NCI-H2196 treated with DMSO at 0.1 percent for 48 hours (cell line): ENCODE data around the gene PPID.
A peak's percentile ranks its signal among the peaks of the same experiment; 100 is the strongest.
"Not testable (repeated sequence)": the region's sequence is repeated elsewhere in the genome, so short reads cannot be mapped to it uniquely, and the experiment has no call there.

Experiments used
- DNase-seq: peaks from one replicate; lab custom pipeline; 2025; ENCODE audit not compliant: unreplicated experiment; lab: John Stamatoyannopoulos, UW

Gene PPID

DNA sequence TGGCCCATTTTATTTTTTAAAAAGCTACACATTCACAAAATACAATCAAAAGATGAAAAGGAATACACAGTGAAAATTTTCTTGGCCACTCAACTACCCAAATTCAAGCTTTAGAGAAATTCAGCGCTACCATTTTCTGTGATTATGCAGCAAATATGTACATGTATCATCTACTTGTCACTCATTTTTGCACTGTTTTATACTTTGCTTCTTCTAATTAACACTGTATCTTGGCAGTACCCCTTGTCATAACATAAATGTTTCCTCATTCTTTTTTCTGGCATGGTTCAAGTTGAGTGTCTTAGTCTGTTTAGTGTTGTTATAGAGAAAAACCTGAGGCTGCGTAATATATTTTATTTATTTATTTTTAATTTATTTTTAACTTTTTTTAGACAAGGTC is 15.7 kb upstream of the PPID start:
- DNase-seq, result no peak

DNA sequence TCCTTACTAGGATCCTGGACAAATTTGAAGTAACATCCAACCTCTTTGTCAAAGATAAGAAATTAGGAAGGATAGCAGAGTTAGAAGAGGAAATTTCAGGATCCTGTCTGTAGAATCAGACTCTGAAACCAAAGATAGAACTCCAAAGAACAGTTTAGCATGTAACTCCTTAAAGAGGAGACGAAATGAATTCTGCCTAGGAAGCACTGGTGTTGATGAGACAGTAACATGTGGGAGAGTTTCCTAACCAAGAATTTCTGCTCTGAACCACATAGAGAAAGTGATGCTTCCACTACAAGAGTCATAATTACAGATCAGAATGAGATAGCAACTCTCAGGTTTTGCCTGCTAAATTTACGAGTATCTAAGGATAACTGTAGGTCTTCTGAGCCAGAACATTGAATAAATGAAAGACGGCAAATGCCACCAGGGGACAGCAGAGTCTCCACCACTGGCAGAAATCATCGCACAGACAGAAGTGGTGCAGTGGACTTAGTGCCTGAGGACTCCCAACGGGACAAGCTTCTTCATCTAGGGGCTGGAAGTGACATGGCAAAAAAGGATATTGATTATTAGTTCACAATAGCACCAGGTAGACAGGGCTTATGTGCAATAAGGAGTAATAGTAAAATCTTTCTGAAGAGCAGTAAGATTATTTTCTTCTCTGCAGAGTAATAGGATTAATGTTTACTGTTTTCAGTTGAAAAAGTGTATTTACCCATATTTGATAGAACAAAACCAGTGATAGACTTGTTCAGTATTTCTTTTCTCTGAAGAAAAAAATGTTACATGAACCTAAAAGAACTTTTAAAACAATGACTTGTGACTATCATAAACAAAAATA is 6.7 kb upstream of the PPID start:
- peak; percentile 6 for DNase-seq

DNA sequence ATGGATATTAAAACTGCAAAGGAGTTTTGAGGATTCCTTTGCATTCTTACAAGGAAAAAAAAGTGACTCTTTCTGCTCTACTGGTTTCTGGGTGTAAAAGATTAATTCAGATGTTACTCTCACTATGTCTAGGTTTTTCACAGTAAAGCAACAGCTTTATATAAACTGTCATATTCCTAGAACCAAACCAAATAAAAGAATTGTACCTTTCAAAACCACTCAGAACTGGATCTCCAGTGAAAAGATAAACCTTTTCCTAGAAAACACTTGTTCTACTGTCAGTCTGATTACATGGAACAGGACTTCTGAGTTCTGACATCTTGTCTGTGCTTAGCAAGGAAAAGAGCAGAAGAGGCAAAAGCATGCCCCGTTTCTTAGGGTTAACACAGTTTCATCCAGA is 5.0 kb upstream of the PPID start:
- DNase-seq, result no peak

DNA sequence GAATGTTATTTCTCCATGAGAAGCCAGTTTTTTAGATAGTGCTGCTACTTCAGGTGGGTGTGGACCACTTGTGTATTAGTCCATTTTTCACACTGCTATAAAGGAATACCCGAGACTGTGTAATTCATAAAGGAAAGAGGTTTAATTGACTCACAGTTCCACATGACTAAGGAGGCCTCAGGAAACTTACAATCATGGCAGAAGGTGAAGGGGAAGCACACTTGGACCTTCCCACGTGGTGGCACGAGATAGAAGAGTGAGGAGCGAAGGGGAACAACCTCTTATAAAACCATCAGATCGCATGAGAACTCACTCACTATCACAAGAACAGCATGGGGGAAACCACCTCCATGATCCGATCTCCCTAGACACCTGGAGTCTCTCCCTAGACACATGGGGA is 3.4 kb upstream of the PPID start:
- no peak for DNase-seq

DNA sequence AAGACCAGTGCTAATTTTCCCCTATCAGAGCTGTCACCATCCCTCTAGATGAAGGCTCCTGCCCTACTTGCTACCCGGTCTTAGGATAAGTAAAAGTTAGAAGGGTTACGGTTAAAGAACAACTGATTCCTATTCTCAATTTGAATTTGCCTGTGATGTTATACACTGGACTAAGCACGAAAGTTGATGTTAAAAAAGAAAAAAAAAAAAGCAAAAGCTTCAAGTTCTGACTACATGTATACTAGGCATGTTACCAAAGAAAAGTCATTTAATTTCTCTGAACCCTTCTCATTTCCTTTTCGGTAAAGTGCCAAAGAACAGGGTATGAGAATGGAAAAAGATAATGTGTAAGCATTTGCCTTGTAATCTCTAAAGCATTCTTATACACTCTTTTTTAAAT is 1.4 kb upstream of the PPID start:
- DNase-seq, result no peak

DNA sequence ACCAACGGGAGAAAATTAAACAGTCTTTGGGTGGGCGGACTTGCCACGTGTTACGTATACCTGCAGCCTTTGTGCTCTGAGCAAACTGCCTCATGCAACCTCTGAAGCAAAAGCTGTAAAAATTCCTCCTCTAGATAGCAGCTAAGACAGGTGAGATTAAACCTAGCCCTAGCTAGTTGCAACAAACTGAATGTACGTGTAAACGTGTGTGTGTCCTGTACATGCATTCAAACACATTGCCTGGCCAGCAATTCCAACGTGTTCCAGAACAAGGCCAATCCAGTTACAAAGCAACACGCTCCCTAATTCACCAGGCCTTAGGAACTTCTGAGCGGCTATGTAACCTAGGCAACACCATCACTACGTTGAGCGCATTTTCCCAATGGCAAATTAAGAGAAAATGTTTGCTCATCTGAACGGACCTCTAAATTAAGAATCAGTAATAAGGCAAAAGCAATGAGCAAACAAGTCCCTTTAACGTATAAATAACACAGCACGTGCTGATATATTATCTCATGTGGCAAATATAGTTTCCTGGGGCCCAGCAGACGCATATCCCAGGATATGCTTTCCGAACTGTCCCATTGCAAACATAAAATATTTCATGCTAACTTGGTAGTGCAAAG is 792 bp downstream of the PPID start:
- no peak for DNase-seq

DNA sequence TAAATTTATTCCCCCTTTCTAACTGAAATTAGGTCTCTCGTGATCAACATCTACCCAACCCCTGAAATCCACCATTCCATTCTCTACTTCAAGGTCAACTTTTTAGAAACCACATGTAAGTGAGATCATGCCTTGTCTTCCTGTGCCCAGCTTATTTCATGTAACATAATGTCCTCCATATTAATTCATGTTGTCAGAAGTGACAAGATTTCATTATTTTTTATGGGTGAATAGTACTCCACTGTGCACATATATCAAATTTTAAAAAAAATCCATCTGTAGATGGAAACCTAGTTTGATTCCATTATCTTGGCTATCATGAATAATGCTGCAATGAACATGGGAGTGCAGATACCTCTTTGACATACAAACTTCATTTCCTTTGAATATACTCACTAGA is 1.5 kb downstream of the PPID start:
- DNase-seq, result no peak

DNA sequence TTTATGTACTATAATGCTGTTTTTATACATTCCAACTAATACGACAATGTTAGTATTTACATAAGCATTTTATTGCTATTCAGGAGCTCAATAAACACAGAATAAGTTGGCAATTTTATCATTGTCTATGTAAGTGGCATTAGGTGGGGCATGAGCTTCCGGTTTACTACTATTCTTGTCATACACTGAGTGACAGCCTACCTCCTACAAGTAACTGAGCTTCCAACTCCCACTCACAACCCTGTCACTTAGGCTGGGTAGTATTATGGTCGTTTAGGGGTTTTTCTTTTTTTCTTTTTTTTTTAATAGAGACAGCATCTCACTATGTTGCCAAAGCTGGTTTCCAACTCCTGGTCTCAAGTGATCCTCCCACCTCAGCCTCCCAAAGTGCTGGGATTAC is 7.4 kb downstream of the PPID start:
- DNase-seq, result no peak

DNA sequence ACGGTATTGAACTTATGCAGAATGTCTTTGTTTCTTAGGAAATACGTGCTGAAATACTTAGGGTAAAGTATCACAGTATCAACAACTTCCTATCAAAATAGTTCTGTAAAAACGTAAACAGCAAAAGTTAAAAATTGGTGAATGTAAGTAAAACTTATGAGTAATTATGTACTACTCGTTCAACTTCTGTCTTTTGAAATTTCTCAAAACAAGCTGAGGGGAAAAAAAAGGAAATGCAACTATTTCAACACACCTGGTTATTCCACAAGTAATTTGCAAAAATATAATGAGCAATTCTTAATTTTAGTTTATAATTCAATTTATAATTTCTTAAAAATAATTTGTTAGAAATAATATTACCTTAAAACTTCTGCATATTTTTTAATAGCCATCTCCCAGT is 8.3 kb downstream of the PPID start:
- no peak for DNase-seq

DNA sequence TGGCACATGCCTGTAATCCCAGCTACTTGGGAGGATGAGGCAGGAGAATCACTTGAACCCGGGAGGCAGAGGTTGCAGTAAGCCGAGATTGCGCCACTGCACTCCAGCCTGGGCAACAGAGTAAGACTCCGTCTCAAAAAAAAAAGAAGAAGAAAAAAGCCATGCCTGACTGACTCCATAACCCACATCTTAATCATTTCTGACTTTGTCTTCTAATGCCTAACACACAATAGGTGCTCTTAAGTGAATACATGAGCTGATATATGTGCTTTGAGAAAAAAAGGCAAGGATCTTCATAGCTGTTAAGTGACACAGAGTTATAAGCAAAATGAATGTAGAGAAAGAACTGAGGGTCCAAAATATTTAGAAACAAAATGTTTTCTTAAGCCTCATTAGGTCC is 10.6 kb downstream of the PPID start:
- DNase-seq, result not testable (repeated sequence)

DNA sequence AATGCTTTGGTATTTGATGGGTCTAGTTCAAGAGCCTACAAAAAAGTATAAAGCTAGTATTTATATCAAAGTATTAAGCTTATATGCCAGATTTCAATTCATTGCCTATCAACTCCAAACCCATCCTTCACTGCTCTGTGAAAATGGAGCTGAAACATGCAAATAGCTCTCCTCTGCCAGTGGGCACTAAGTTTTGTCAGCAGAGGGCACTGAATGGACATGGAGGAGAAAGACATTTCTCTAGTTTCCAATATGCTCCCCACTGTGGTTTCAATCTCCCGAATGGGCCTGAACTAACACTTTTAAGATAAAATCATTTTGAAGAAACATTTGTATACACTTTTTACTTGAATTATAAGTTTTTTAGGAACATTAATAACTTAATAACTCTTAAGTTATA is 12.4 kb downstream of the PPID start:
- no peak for DNase-seq

DNA sequence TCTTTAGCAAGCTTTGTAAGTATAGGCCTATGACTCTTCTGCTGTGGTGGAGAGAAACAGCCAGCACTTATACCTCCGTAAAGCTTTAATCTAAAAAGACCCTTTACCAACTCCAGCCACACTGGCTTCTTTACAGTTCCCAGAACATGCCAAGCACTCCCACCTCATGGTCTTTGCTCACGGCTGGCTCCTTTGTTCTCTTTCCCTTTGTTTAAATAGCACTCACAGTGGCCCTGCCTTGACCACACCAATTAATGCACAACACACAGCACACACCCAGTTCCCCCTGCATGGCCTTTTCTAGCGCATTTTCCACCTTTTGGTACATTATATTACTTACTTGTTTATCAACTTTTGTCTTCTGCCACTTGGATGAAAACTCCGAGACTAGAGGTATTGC is 18.9 kb downstream of the PPID start:
- DNase-seq, result no peak

DNA sequence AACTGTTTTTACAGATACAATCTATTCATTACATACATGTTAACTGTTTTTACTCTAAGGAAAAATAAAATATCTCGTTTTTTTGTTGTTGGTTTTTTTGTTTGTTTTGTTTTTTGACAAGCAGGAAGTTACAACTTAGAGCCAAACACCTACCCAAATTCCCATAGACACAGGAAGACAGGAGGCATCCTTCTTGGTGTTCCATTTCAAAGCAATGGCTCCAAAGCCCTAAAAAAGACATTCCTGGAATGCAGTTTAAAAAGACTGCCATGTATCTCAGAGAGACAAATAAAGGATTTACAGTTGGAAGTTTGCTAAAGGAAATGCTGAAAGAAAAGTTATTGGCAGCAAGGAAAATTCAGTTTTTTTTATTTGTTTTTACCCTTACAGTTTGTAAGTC is 34.4 kb downstream of the PPID start:
- no peak for DNase-seq

DNA sequence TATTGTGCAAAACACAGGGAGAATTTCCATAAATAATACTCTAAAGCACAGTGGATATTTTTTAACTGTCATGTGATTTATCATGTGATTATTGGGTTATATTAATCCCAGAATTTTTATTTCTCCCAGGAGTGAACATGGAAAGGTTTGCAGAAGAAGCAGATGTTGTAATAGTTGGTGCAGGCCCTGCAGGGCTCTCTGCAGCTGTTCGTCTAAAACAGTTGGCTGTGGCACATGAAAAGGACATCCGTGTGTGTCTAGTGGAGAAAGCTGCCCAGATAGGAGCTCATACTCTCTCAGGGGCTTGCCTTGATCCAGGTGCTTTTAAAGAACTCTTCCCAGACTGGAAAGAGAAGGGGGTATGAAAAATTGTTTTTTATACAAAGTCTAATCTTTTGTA is 41.1 kb downstream of the PPID start:
- no peak for DNase-seq

DNA sequence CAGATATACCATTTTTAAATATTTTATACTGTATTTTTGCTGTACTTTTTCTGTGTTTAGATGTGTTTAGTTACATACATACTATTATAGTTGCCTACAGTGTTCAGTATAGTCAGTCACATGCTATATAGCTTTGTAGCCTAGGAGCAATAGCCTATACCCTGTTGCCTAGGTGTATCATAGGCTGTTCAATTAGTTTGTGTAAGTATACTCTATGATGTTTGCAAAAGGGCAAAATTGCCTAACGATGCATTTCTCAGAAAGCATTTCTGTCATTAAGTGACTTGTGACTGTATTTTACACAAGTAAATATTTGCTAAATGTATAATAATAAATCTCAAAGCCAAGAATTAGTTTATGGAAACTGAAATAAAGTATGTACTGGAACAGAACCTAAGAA is 41.6 kb downstream of the PPID start:
- DNase-seq, result no peak

DNA sequence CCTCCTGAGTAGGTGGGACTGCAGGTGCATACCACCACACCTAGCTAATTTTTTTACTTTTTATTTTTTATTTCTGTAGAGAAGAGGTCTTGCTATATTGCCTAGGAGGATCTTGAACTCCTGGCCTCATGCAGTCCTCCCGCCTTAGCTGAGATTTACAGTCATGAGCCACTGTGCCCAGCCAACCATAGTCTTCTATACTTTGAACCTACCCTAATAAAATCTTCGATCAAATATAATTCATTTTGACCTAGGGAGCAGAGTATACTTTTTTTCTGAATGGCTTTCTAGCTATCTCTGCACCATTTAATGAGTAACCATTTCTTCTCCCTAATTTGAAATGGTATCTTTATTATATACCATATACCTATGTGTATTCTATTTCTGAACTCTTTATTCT is 44.4 kb downstream of the PPID start:
- no peak for DNase-seq

DNA sequence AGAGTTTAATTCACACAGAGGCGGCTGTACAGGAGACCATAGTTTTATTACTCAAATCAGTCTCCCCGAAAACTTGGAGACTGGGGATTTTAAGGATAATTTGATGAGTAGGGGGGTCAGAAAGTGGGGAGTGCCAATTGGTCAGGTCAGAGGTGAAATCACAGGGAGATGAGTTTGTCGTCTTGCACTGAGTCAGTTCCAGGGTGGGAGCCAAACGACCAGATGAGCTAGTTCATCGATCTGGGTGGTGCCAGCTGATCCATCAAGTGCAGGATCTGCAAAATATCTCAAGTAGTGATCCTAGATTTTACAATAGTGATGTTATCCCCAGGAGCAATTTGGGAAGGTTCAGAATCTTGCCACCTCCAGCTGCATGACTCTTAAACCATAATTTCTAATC is 47.1 kb downstream of the PPID start:
- no peak for DNase-seq

DNA sequence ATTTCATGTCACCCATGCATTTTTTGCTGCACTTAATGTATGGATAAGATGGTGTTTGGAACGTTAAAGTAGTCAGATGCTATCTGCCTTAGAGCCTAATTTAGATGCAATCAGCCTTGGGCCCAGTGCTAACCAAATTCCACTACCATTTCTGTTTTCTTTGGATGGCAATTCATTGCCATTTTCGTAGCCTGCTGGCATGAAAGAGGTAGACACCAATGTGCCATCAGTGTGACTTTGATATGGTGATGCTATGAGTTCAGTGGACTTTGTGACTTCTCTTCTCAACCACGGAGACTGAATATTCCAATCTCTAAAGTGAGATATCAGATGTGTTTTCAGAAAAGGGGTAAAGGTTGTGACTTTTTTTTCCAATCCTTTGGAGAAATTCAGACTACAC is 49.6 kb downstream of the PPID start:
- DNase-seq, result no peak

DNA sequence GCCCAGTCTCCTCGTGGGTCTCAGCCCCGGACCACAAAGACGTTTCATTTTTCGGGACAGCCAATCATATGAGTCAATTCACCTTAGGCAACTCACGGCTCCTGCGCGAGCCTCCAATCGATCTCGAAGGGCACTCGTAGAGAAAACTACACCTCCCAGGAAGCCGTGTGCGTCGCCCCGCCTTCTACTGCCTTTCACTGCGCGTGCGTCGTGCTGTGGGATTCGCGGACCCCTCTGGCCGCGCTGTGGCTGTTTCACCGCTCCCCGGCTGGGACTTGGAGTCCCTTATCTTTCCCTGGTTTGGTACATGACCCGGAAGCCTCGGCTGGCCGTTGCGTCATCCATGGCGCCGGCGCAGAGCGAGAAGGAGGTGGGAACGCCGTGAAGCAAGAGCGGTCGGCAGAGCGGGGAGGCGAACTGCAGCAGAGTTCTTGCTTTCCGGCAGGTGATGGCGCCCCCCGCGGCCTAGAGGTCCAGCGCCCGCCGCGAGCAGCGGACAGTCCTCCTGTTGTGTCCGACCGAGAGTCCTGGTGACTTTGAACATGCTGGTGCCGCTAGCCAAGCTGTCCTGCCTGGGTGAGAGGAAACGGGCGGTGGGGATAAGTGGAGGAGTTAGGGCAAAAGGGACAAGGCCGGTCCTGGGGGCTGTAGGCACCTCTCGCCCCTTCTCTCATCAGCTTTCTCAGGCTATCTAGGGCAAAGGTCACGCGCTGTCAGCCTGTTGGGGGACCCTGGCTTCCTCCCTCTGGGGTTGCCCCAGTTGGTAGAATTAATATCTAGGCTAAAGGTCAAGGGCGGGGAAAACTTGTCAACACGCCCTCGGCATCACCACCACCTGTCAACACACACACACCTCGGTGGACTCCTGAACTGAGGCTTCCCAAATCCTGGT is 51.0 kb downstream of the PPID start, which contains the start of gene ETFDH:
ETFDH (plus strand) TSS at position 382 of the 892 bp plus-strand sequence; CDS start at position 543, 161 bp downstream.
- DNase-seq, result peak; percentile 84

DNA sequence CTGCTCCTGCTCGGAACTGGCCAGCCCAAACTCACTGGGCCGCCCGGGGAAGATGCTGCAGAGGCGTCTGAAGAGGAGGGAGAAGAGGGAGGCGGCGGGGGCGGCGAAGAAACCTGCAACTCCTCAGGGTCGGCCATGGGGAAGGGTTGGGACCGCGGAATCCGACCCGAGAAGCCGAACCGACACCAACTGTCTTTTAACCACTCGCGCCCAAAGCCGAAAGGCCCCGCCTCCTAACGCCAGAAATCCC is 51.6 kb downstream of the PPID start, which contains the start of gene C4orf46:
C4orf46 (minus strand) TSS at position 223 of the 250 bp plus-strand sequence; CDS start at position 137, 86 bp downstream.
- DNase-seq, result no peak

DNA sequence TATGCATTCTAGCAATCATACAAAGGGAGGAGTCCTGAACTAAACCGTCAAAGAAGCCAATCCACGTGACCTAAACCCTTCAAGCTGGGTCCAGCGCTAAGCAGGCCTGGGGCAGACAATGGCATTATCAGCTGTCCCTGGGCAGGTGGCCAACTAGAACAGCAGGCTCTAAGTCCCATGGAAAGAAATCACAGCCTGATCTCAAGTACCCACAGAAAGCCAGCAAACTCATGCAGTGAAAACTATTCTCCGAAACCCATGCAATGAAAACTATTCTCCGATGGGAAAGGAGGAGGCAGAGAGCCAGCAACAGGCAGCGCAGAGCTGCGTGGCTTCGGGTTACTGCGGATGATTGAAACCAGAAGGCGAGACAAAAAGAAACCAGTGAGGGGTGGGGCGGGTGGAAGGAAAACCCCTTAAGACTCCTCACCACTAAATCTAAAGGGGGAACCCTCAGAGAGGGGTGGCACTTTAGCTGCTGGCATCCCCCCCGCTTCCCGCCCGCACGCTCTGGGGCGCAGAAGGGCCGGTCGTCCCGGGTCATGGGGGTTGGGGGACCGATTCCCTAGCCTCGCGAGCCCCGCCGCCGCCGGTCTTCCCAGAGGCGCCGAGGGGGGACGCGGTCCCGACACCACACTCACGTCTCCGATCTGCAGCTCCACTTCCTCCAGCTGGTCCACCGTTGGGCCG is 52.1 kb downstream of the PPID start:
- DNase-seq, result peak; percentile 38
